GM12892 (cell line): ENCODE measurements around the gene RBM39.

Experiments used
- POLR2A ChIP-seq: IDR thresholded peaks from 2 replicates; pipeline ENCODE4 v1.6.1; 2011; ENCODE audit warnings: low read depth, low read length, control low read depth
- POLR2AphosphoS5 ChIP-seq: IDR thresholded peaks from 2 replicates; pipeline ENCODE4 v1.6.1; 2011; ENCODE audit warnings: low read depth, low read length, control low read depth
- TAF1 ChIP-seq: IDR thresholded peaks from 2 replicates; pipeline ENCODE4 v1.6.1; 2011; ENCODE audit warnings: low read depth, mild to moderate bottlenecking, control low read depth, low read length, borderline replicate concordance

- TF ChIP-seq TAF1 = no peak
- TF ChIP-seq POLR2A = no peak
- no peak for TF ChIP-seq POLR2AphosphoS5
These were observed 81.7 kb downstream of the RBM39 start for GRCh38 chr20:35660122-35660937.
